GM12873 (cell line): ENCODE measurements around the gene NDUFV1.
A peak's percentile ranks its signal among the peaks of the same experiment; 100 is the strongest.

ENCODE experiments used
- CTCF ChIP-seq: IDR thresholded peaks from 2 replicates; pipeline ENCODE4 v1.5.1; 2012; ENCODE audit warnings: low read depth, mild to moderate bottlenecking, moderate library complexity, low read length, control low read depth; ENCODE audit not compliant: insufficient read depth; ENCODE audit errors: missing control alignments

NDUFV1 gene

DNA sequence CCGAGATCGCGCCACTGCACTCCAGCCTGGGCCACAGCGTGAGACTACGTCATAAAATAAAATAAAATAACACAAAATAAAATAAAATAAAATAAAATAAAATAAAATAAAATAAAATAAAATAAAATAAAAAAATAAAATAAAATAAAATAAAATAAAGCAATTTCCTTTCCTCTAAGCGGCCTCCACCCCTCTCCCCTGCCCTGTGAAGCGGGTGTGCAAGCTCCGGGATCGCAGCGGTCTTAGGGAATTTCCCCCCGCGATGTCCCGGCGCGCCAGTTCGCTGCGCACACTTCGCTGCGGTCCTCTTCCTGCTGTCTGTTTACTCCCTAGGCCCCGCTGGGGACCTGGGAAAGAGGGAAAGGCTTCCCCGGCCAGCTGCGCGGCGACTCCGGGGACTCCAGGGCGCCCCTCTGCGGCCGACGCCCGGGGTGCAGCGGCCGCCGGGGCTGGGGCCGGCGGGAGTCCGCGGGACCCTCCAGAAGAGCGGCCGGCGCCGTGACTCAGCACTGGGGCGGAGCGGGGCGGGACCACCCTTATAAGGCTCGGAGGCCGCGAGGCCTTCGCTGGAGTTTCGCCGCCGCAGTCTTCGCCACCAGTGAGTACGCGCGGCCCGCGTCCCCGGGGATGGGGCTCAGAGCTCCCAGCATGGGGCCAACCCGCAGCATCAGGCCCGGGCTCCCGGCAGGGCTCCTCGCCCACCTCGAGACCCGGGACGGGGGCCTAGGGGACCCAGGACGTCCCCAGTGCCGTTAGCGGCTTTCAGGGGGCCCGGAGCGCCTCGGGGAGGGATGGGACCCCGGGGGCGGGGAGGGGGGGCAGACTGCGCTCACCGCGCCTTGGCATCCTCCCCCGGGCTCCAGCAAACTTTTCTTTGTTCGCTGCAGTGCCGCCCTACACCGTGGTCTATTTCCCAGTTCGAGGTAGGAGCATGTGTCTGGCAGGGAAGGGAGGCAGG, 23.2 kb upstream of the NDUFV1 start, which contains the start of gene GSTP1:
TSS of gene GSTP1 (plus strand) at position 566 of the 958 bp plus-strand sequence. CDS start at position 598, 32 bp downstream.
- TF ChIP-seq CTCF, result peak; percentile 69

- TF ChIP-seq CTCF, result no peak
Observed at GRCh38 chr11:67584205-67584880, 22.4 kb upstream of the NDUFV1 start.

GRCh38 chr11:67584881-67585873, 21.6 kb upstream of the NDUFV1 start:
- no peak for TF ChIP-seq CTCF

DNA sequence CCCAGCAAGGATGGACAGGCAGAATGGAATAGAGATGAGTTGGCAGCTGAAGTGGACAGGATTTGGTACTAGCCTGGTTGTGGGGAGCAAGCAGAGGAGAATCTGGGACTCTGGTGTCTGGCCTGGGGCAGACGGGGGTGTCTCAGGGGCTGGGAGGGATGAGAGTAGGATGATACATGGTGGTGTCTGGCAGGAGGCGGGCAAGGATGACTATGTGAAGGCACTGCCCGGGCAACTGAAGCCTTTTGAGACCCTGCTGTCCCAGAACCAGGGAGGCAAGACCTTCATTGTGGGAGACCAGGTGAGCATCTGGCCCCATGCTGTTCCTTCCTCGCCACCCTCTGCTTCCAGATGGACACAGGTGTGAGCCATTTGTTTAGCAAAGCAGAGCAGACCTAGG, 20.8 kb upstream of the NDUFV1 start:
- TF ChIP-seq CTCF, result no peak

- no peak for TF ChIP-seq CTCF
Observed at GRCh38 chr11:67586568-67587250, 20.0 kb upstream of the NDUFV1 start.

GRCh38 chr11:67588136-67588503, 18.6 kb upstream of the NDUFV1 start:
- no peak for TF ChIP-seq CTCF
